ENCODE results near the gene TMEM179. TPM values are rescaled to one million over a fixed set of nuclear protein-coding genes. Genes with fewer than 3 reads are reported as not detected.

The TMEM179 gene
- total RNA-seq, 1 donor from 2014 or later: 20.2 TPM

GRCh38 chr14:104632781-104633180 lies 28.2 kb upstream of the TMEM179 start:
- H3K36me3 Mint-ChIP-seq (ENCODE audit: low read depth): no peaks in the 10 kb centered on the region
- H3K27me3 Mint-ChIP-seq (ENCODE audit: low read depth): peaks cover 13% of the 10 kb centered on the region
- H3K9me3 Mint-ChIP-seq: peaks cover 9% of the 10 kb centered on the region
- no peak for TF ChIP-seq CTCF (conservative IDR thresholded peaks at IDR 0.05)
- H3K27ac Mint-ChIP-seq (ENCODE audit: unreplicated experiment): no peak overlapping the region
- no peaks in the 10 kb centered on the region for H3K4me1 Mint-ChIP-seq
- DNase-seq (ENCODE audit: low read depth, low spot score): no peak
- H3K4me3 Mint-ChIP-seq: no peak overlapping the region

GRCh38 chr14:104624939-104625338 lies 20.4 kb upstream of the TMEM179 start:
- H3K27me3 Mint-ChIP-seq (ENCODE audit: low read depth): peaks cover 65% of the 10 kb centered on the region

DNA sequence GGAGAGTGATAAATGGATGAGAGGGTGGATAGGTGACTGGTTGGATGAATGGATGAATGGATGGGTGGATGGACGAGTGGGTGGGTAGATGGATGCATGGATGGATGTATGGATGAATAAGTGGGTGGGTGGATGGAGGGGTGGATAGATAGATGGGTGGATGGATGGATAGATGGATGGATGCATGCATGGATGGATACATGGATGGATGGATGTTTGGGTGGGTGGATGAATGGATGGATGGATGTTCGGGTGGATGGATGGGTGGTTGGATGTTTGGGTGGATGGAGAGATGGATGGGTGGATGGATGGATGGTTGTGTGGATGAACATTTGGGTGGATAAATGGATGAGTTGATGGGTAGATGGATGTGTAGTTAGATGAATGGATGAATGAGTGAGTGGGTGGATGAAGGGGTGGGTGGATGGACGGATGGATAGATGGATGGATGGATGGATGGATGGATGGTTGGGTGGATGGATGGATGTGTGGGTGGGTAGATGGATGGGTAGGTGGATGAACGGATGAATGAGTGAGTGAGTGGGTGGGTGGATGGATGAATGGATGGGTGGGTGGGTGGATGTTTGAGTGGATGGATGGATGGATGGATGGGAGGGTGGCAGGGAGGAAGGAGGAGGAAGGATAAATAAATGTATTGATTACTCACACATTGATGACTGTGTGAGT lies 9.7 kb upstream of the TMEM179 start:
- Mint-ChIP-seq H3K9me3 (peaks cover 5% of the 10 kb centered on the region), H3K27ac (ENCODE audit: unreplicated experiment) (no peak overlapping the region), H3K36me3 (ENCODE audit: low read depth) (no peaks in the 10 kb centered on the region), H3K4me3 (no peak overlapping the region), H3K4me1 (no peaks in the 10 kb centered on the region), H3K27me3 (ENCODE audit: low read depth) (peaks cover 60% of the 10 kb centered on the region)
- DNase-seq (ENCODE audit: low read depth, low spot score): no peak
- no peak for TF ChIP-seq CTCF (conservative IDR thresholded peaks at IDR 0.05)

More at GRCh38 chr14:104624939-104625338, 20.4 kb upstream of the TMEM179 start:
- no peaks in the 10 kb centered on the region for H3K4me1 Mint-ChIP-seq
- DNase-seq (ENCODE audit: low read depth, low spot score): no peak
- no peak overlapping the region for H3K4me3 Mint-ChIP-seq
- H3K27ac Mint-ChIP-seq (ENCODE audit: unreplicated experiment): no peak overlapping the region
- H3K36me3 Mint-ChIP-seq (ENCODE audit: low read depth): no peaks in the 10 kb centered on the region
- no peak for TF ChIP-seq CTCF (conservative IDR thresholded peaks at IDR 0.05)
- H3K9me3 Mint-ChIP-seq: peaks cover 13% of the 10 kb centered on the region

DNA sequence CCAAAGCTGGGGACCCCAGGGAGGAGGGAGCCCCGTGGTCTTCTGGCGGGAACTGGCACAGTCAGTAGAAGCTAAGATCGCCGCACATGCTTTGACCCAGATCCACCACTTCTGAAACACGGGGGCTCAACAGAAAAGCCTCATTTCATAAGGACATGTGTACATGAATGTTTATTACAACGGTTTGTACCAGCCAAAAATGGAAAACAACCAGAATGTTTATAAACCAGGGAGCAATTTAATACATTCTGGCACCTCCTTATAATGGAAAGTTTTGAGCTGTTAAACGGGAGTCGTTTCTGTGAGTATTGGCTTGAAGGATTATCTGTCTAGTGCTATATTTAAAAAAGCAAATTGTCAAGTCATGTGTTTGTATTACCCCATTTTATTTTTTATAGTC lies 7.3 kb upstream of the TMEM179 start:
- no peak overlapping the region for H3K27ac Mint-ChIP-seq (ENCODE audit: unreplicated experiment)

GRCh38 chr14:104610749-104611310 lies 6.3 kb upstream of the TMEM179 start:
- no peak for TF ChIP-seq CTCF (conservative IDR thresholded peaks at IDR 0.05)
- no peaks in the 10 kb centered on the region for H3K4me1 Mint-ChIP-seq
- DNase-seq (ENCODE audit: low read depth, low spot score): no peak
- H3K4me3 Mint-ChIP-seq: no peak overlapping the region
- no peak overlapping the region for H3K27ac Mint-ChIP-seq (ENCODE audit: unreplicated experiment)
- H3K9me3 Mint-ChIP-seq: peaks cover 5% of the 10 kb centered on the region
- peaks cover 63% of the 10 kb centered on the region for H3K27me3 Mint-ChIP-seq (ENCODE audit: low read depth)
- no peaks in the 10 kb centered on the region for H3K36me3 Mint-ChIP-seq (ENCODE audit: low read depth)

More for the DNA sequence above, 7.3 kb upstream of the TMEM179 start:
- peaks cover 64% of the 10 kb centered on the region for H3K27me3 Mint-ChIP-seq (ENCODE audit: low read depth)
- DNase-seq (ENCODE audit: low read depth, low spot score): no peak
- no peaks in the 10 kb centered on the region for H3K4me1 Mint-ChIP-seq
- no peaks in the 10 kb centered on the region for H3K36me3 Mint-ChIP-seq (ENCODE audit: low read depth)
- H3K4me3 Mint-ChIP-seq: no peak overlapping the region
- H3K9me3 Mint-ChIP-seq: peaks cover 5% of the 10 kb centered on the region
- no peak for TF ChIP-seq CTCF (conservative IDR thresholded peaks at IDR 0.05)

Data from neural crest cell (in vitro differentiated cells).